Stimulated activated CD8-positive, alpha-beta memory T cell treated with anti-CD3 and anti-CD28 coated beads, Interleukin-7, amount 100 ng/mL, for 24 hours (primary cell): Measurements from ENCODE around the gene FAM118B.

ENCODE experiments used
- DNase-seq: peaks from one replicate; pipeline ENCODE4 v3.0.0-alpha.2; 2020; ENCODE audit warnings: low read depth

FAM118B gene

DNA sequence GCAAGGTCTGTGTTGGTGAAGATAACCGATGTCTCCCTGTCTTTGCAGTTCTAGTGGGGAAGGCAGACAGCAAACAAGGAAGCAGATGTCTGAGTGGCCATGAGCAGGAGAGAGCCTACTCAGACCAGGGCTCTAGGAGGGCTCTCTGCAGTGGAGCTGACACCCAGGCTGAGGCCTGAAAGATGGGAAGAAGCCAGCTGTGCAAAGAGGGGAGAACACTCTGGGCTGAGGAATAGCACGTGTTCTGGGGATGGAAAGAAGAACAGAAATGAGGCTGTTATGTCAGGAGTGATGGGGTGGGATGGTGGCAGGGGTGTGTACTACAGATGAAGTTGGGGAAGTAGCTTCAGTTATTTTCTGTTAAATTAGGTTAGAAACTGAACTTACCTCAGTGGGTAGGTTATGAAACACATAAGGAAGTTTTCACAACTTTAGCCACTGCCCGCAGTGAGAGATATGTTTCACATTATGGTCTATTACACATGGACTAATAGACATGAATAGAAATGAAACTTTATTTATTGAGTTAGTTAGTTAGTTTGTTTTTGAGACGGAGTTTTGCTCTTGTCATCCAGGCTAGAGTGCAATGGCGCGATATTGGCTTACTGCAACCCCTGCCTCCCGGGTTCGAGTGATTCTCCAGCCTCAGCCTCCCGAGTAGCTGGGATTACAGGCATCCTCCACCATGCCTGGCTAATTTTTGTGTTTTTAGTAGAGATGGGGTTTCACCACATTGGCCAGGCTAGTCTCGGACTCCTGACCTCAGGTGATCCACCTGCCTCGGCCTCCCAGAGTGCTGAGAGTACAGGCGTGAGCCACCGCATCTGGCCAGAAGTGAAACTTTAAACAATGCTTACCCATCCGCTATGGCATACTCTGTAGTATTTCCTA lies 100.1 kb downstream of the FAM118B start:
- no peak for DNase-seq
